Neural cell (in vitro differentiated cells): Measurements from ENCODE around the gene CHMP4B. TPM values are rescaled to one million over a fixed set of nuclear protein-coding genes. Genes with fewer than 3 reads are reported as not detected.

Source experiments
- H2AFZ ChIP-seq: fragments of 200-600, 300-800 bp; sonication (generic), shearing (Covaris generic); 2 replicates; pipeline ENCODE4 v1.6.0; 2014; ENCODE audit warnings: low read depth, mild to moderate bottlenecking, antibody characterized with exemption, low read length, moderate library complexity
- H3F3A ChIP-seq: fragments of 200-600 bp; shearing (Covaris generic); 2 replicates; pipeline ENCODE4 v1.6.1; 2016; ENCODE audit warnings: mild to moderate bottlenecking, moderate library complexity, mixed read lengths, antibody characterized with exemption, low read length; ENCODE audit not compliant: insufficient read depth, poor library complexity, severe bottlenecking
- H3K27ac ChIP-seq: fragments of 200-600, 300-800 bp; sonication (generic), shearing (Covaris generic); 2 replicates; pipeline ENCODE4 v1.5.1; 2014; ENCODE audit warnings: mild to moderate bottlenecking, low read length, moderate library complexity
- H3K27me3 ChIP-seq: fragments of 300-800, 200-600 bp; sonication (generic), shearing (Covaris generic); 2 replicates; pipeline ENCODE4 v1.6.0; 2014; ENCODE audit warnings: mild to moderate bottlenecking, low read depth, low read length, moderate library complexity; ENCODE audit not compliant: insufficient read depth
- H3K36me3 ChIP-seq: fragments of 300-800, 200-600 bp; sonication (generic), shearing (Covaris generic); 2 replicates; pipeline ENCODE4 v1.5.1; 2014; ENCODE audit warnings: mild to moderate bottlenecking, antibody characterized with exemption, low read length, moderate library complexity; ENCODE audit not compliant: insufficient read depth
- H3K4me2 ChIP-seq: fragments of 300-800, 200-600 bp; sonication (generic), shearing (Covaris generic); 2 replicates; pipeline ENCODE4 v1.6.0; 2014; ENCODE audit warnings: mild to moderate bottlenecking, low read length
- H3K4me3 ChIP-seq: fragments of 300-800, 200-600 bp; sonication (generic), shearing (Covaris generic); 2 replicates; pipeline ENCODE4 v1.5.1; 2014; ENCODE audit warnings: mild to moderate bottlenecking, low read length, moderate library complexity
- H3K79me2 ChIP-seq: fragments of 200-600 bp; shearing (Covaris generic); replicated peaks from 2 replicates; pipeline ENCODE4 v1.6.0; 2014; ENCODE audit warnings: mild to moderate bottlenecking, low read length, moderate library complexity; ENCODE audit not compliant: insufficient read depth
- H3K9ac ChIP-seq: fragments of 300-800, 200-600 bp; sonication (generic), shearing (Covaris generic); 2 replicates; pipeline ENCODE4 v1.6.1; 2016; ENCODE audit warnings: mild to moderate bottlenecking, low read length, mixed read lengths
- H3K9me2 ChIP-seq: fragments of 200-600 bp; shearing (Covaris generic); 2 replicates; pipeline ENCODE4 v1.6.1; 2016; ENCODE audit warnings: mild to moderate bottlenecking, low read length, mixed read lengths; ENCODE audit not compliant: insufficient read depth
- H3K9me3 ChIP-seq: fragments of 200-600, 300-800 bp; sonication (generic), shearing (Covaris generic); 2 replicates; pipeline ENCODE4 v1.6.1; 2016; ENCODE audit warnings: mild to moderate bottlenecking, mixed run types, low read length, moderate library complexity, mixed read lengths
- H4K20me1 ChIP-seq: fragments of 200-600 bp; shearing (Covaris generic); 2 replicates; pipeline ENCODE4 v1.6.1; 2016; ENCODE audit warnings: mild to moderate bottlenecking, mixed run types; ENCODE audit not compliant: insufficient read depth
- CTCF ChIP-seq: fragments of 450-650 bp; IDR thresholded peaks from 2 replicates; pipeline ENCODE4 v1.5.1; 2014; ENCODE audit warnings: antibody characterized with exemption, mild to moderate bottlenecking, moderate library complexity; ENCODE audit not compliant: poor library complexity, severe bottlenecking
- EP300 ChIP-seq: fragments of 450-650 bp; conservative IDR thresholded peaks from 2 replicates; pipeline ENCODE4 v1.6.1; 2014; ENCODE audit warnings: antibody characterized with exemption, mild to moderate bottlenecking, moderate library complexity; ENCODE audit not compliant: poor library complexity, severe bottlenecking
- EZH2 ChIP-seq: fragments of 200-600, 300-800 bp; shearing (Covaris generic), sonication (generic); IDR thresholded peaks from 2 replicates; pipeline ENCODE4 v1.6.1; 2014; ENCODE audit warnings: antibody characterized with exemption, low read length, borderline replicate concordance, mild to moderate bottlenecking; ENCODE audit not compliant: insufficient read depth, poor library complexity, severe bottlenecking
- MXI1 ChIP-seq: fragments of 450-650 bp; conservative IDR thresholded peaks from 2 replicates; pipeline ENCODE4 v1.6.1; 2014; ENCODE audit warnings: antibody characterized with exemption, mild to moderate bottlenecking; ENCODE audit not compliant: poor library complexity, severe bottlenecking
- POLR2AphosphoS5 ChIP-seq: IDR thresholded peaks from 2 replicates; pipeline ENCODE4 v1.6.1; 2012
- RAD21 ChIP-seq: fragments of 450-650 bp; conservative IDR thresholded peaks from 2 replicates; pipeline ENCODE4 v1.6.1; 2014; ENCODE audit warnings: antibody characterized with exemption, mild to moderate bottlenecking, moderate library complexity
- SMC3 ChIP-seq: fragments of 450-650 bp; conservative IDR thresholded peaks from 2 replicates; pipeline ENCODE4 v1.6.1; 2014; ENCODE audit warnings: antibody characterized with exemption, mild to moderate bottlenecking, moderate library complexity; ENCODE audit not compliant: poor library complexity
- TAF1 ChIP-seq: IDR thresholded peaks from 2 replicates; pipeline ENCODE4 v1.6.1; 2012; ENCODE audit warnings: low read depth
- polyA plus RNA-seq: library from polyadenylated mRNA; depleted of rRNA; stranded (reverse); fragments of >200 nt; gene quantifications from 2 replicates; pipeline ENCODE4 v1.2.3, GENCODE V29; 2014
- TF ChIP-seq, protein P1 (sequence below): IDR thresholded peaks from 2 replicates; pipeline ENCODE4 v1.6.1; 2012; ENCODE audit warnings: borderline replicate concordance

CHMP4B gene
- polyA plus RNA-seq, 1 donor from 2014 or later: 83.8 TPM

DNA sequence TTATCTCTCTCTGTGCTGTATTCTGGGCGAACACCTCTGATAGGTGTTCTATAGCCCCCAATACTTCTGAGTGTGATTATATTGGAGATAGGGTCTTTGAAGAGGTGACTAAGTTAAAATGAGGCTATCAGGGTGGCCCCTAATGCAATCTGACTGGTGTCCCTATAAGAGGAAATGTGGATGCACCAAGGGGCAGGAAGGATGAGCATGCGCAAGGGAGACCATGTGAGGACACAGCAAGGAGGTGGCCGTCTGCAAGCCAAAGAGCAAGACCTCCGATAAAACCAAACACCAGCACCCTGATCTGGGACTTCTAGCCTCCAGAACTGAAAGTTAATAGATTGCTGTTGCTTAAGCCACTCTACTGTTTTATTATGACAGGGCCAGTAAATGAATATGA, 69.2 kb downstream of the CHMP4B start:
- TF ChIP-seq CTCF (no peak), EZH2 (no peak), RAD21 (no peak), EP300 (no peak), MXI1 (no peak), SMC3 (no peak), POLR2AphosphoS5 (no peak), TAF1 (no peak)
- TF ChIP-seq, protein P1, sequence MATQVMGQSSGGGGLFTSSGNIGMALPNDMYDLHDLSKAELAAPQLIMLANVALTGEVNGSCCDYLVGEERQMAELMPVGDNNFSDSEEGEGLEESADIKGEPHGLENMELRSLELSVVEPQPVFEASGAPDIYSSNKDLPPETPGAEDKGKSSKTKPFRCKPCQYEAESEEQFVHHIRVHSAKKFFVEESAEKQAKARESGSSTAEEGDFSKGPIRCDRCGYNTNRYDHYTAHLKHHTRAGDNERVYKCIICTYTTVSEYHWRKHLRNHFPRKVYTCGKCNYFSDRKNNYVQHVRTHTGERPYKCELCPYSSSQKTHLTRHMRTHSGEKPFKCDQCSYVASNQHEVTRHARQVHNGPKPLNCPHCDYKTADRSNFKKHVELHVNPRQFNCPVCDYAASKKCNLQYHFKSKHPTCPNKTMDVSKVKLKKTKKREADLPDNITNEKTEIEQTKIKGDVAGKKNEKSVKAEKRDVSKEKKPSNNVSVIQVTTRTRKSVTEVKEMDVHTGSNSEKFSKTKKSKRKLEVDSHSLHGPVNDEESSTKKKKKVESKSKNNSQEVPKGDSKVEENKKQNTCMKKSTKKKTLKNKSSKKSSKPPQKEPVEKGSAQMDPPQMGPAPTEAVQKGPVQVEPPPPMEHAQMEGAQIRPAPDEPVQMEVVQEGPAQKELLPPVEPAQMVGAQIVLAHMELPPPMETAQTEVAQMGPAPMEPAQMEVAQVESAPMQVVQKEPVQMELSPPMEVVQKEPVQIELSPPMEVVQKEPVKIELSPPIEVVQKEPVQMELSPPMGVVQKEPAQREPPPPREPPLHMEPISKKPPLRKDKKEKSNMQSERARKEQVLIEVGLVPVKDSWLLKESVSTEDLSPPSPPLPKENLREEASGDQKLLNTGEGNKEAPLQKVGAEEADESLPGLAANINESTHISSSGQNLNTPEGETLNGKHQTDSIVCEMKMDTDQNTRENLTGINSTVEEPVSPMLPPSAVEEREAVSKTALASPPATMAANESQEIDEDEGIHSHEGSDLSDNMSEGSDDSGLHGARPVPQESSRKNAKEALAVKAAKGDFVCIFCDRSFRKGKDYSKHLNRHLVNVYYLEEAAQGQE: no peak
- no peak overlapping the region for H3K27ac ChIP-seq
- no peak overlapping the region for H2AFZ ChIP-seq
- H3K4me3 ChIP-seq: no peak overlapping the region
- H3F3A ChIP-seq: no peaks in the 10 kb centered on the region
- H3K4me2 ChIP-seq: no peak overlapping the region
- H3K79me2 ChIP-seq: no peaks in the 10 kb centered on the region
- H3K9ac ChIP-seq: no peak overlapping the region
- H3K9me2 ChIP-seq: no peaks in the 10 kb centered on the region
- no peaks in the 10 kb centered on the region for H3K27me3 ChIP-seq
- H4K20me1 ChIP-seq: no peaks in the 10 kb centered on the region
- no peaks in the 10 kb centered on the region for H3K9me3 ChIP-seq
- H3K36me3 ChIP-seq: no peaks in the 10 kb centered on the region

DNA sequence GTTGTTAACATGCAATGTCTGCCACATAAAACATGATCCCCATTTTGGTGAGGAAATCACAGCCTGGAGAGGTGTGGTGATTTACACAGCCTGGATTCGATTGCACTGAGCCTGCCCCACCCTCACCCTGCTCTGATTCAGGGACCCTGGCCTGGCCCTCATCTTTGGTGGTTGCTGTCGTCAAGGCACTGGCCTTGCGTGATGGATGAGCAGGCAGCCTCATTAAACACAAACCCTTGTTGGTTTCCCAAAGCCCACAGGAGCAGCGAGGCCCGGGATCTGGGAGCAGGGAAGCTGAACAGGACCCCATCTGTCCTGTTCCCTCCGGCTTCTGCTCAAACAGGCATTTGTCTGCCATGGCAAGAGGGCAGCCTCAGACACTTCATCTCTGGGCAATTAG, 70.8 kb downstream of the CHMP4B start:
- H3K79me2 ChIP-seq: no peaks in the 10 kb centered on the region
- no peak overlapping the region for H3K9ac ChIP-seq
- no peaks in the 10 kb centered on the region for H3F3A ChIP-seq
- TF ChIP-seq TAF1: no peak
- no peak for TF ChIP-seq EP300
- TF ChIP-seq MXI1: no peak
- TF ChIP-seq SMC3: no peak
- TF ChIP-seq EZH2: no peak
- TF ChIP-seq POLR2AphosphoS5: no peak
- no peak for TF ChIP-seq CTCF
- TF ChIP-seq RAD21: no peak
- TF ChIP-seq, protein P1: no peak
- H2AFZ ChIP-seq: no peak overlapping the region
- no peaks in the 10 kb centered on the region for H3K27me3 ChIP-seq
- H3K9me3 ChIP-seq: no peaks in the 10 kb centered on the region
- no peak overlapping the region for H3K4me3 ChIP-seq
- no peaks in the 10 kb centered on the region for H4K20me1 ChIP-seq
- no peak overlapping the region for H3K27ac ChIP-seq
- H3K9me2 ChIP-seq: no peaks in the 10 kb centered on the region
- no peaks in the 10 kb centered on the region for H3K36me3 ChIP-seq
- H3K4me2 ChIP-seq: no peak overlapping the region
